Measurements from ENCODE around the gene MPZL1. TPM values are rescaled to one million over a fixed set of nuclear protein-coding genes. Genes with fewer than 3 reads are reported as not detected.

The MPZL1 gene
- total and polyA plus RNA-seq, 2 donors (not counting 3 experiments of a cell fraction or from before 2014, with no cell fraction given): 41.7 to 99.1 TPM

DNA sequence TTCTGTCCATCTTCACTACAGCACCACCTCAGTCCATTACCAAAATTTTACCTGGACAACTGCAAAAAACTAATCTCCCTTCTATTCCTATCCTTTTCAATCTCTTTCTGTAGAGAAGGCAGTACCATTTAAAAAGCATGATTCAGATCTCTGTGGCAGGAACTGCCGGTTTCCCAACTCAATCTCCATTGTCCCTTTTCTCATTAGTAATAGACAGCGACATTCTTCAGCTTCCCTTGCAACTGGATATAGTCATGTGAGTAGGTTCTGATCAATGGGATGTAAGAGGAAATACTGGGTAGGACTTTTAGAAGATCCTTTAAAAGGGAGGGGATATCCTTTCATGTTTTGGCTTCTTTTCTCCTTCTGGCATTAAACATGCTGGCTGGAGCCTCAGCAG lies 117.2 kb downstream of the MPZL1 start:
- no peaks in the 10 kb centered on the region for H4K20me1 ChIP-seq (replicated peaks; ENCODE audit: control insufficient read depth, extremely low read depth, insufficient read depth, low read length)
- H3K36me3 ChIP-seq (ENCODE audit: control insufficient read depth in 2 of 2, extremely low read depth in 1 of 2, insufficient read depth in 2 of 2, low read length in 2 of 2): no peaks in the 10 kb centered on the region
- peaks cover 3% of the 10 kb centered on the region in 2 experiments for H3K27me3 ChIP-seq (ENCODE audit: control insufficient read depth in 2 of 2, insufficient read depth in 2 of 2, low read length in 2 of 2)
- BruUV-seq (replicated peaks): no TSS peak
- H2AFZ ChIP-seq (ENCODE audit: low read depth, low read length): no peak overlapping the region
- no peak for DNase-seq (ENCODE audit: low read depth, low spot score)
- ChIA-PET CTCF (no interaction called here), POLR2A (no interaction called here)
- no peak for TF ChIP-seq POLR2A (IDR thresholded peaks at IDR 0.05; ENCODE audit: low read depth, low read length)
- TF ChIP-seq POLR2AphosphoS5 (IDR thresholded peaks at IDR 0.05; ENCODE audit: insufficient read depth, low read depth, low read length): no peak
- intact Hi-C loops (cut with micrococcal nuclease) (loop anchor here (5.0 kb wide), 1 partner anchor 48 kb away; no protein-coding TSS in a partner anchor), dilution Hi-C loops (cut with MboI; ENCODE audit: extremely low pct_ligation_motif_present, low sequenced_read_pairs) (no loop called here)
- H3K9me1 ChIP-seq (replicated peaks; ENCODE audit: control insufficient read depth, extremely low read depth, insufficient read depth, low read length): no peaks in the 10 kb centered on the region
- no peak overlapping the region for H3K9ac ChIP-seq (replicated peaks; ENCODE audit: extremely low read depth, insufficient read depth, low read length)
- H3K4me3 ChIP-seq (replicated peaks in 1 of 3; ENCODE audit: insufficient read depth in 1 of 3, low read depth in 1 of 3, low read length in 3 of 3): no peak overlapping the region
- no peaks in the 10 kb centered on the region for H3K79me2 ChIP-seq (ENCODE audit: control insufficient read depth, insufficient read depth, low read length)
- no peak overlapping the region for H3K4me2 ChIP-seq (ENCODE audit: insufficient read depth, low read length)
- no peak for FAIRE-seq
- no peaks in the 10 kb centered on the region for H3K4me1 ChIP-seq (ENCODE audit: control insufficient read depth, extremely low read depth, insufficient read depth, low read length)
- no peak overlapping the region for H3K27ac ChIP-seq (ENCODE audit: insufficient read depth, low read depth, low read length)
- H3K9me3 ChIP-seq (replicated peaks; ENCODE audit: control insufficient read depth, insufficient read depth, low read length): no peaks in the 10 kb centered on the region

Other genes with a start within 250 kb of the MPZL1 start
- not detected in 2 replicates for gene CD247, start 203.5 kb upstream of the MPZL1 start, total RNA-seq
- gene CD247, start 203.5 kb upstream of the MPZL1 start, polyA plus RNA-seq: not detected in 2 replicates
- gene CREG1, start 168.2 kb upstream of the MPZL1 start, total RNA-seq: 12.1 and 15.8 TPM in 2 replicates
- 10.3 and 10.8 TPM in 2 replicates for gene CREG1, start 168.2 kb upstream of the MPZL1 start, polyA plus RNA-seq
- gene RCSD1, start 91.8 kb upstream of the MPZL1 start, total RNA-seq: 0.28 and 1.00 TPM in 2 replicates
- gene RCSD1, start 91.8 kb upstream of the MPZL1 start, polyA plus RNA-seq: 0.08 and 0.13 TPM in 2 replicates
- not detected in 2 replicates for gene ADCY10, start 192.2 kb downstream of the MPZL1 start, total RNA-seq
- 0.11 TPM in 1 of 2 replicates, not detected in the other for gene ADCY10, start 192.2 kb downstream of the MPZL1 start, polyA plus RNA-seq
- gene DCAF6, start 214.7 kb downstream of the MPZL1 start, total RNA-seq: 38.7 and 39.4 TPM in 2 replicates
- 25.7 and 28.6 TPM in 2 replicates for gene DCAF6, start 214.7 kb downstream of the MPZL1 start, polyA plus RNA-seq
- 35.8 and 40.6 TPM in 2 replicates for gene MPC2, start 215.1 kb downstream of the MPZL1 start, total RNA-seq
- gene MPC2, start 215.1 kb downstream of the MPZL1 start, polyA plus RNA-seq: 12.1 and 14.9 TPM in 2 replicates